ENCODE results near the gene HPGD. TPM values are rescaled to one million over a fixed set of nuclear protein-coding genes. Genes with fewer than 3 reads are reported as not detected.

The HPGD gene
- total and polyA plus RNA-seq, 2 of the 8 experiments (the other 6 are each of a cell fraction or from before 2014, with no cell fraction given), result 1.1 to 1.3 TPM

DNA sequence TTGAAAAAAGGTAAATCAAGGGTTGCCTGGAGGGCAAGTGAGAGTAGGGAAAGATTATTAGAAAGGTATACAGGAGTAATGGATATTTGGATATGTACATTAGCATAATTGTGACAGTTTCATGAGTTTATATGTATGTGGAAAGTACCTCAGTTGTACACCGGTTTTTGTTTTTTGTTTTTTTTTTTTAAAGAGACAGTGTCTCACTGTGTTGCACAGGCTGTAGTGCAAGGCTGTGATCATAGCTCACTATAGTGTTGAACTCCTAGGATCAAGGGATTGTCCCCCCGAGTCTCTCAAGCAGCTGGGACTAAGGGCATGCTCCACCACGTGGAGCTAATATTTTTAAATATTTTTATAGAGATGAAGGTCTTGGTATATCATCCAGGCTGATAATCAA, 15.3 kb upstream of the HPGD start:
- H3K23ac ChIP-seq (ENCODE audit: insufficient read length), result no peak overlapping the region
- H4K20me1 ChIP-seq (replicated peaks in 1 of 2; ENCODE audit: control insufficient read depth in 1 of 2, insufficient read depth in 2 of 2, low read length in 2 of 2), result no peaks in the 10 kb centered on the region
- no peak overlapping the region for H2BK5ac ChIP-seq (ENCODE audit: low read depth, low read length)
- no peak overlapping the region for H3K4me2 ChIP-seq (ENCODE audit: insufficient read depth in 1 of 2, low read depth in 2 of 2, low read length in 2 of 2)
- peaks cover 0 to 1% (median 0%) of the 10 kb centered on the region in 4 experiments; a peak in 1 of 7 replicates for H3K27me3 ChIP-seq (replicated peaks in 1 of 4; ENCODE audit: control insufficient read depth in 3 of 4, extremely low read depth in 1 of 4, insufficient read depth in 3 of 4, low read length in 3 of 4)
- 92% methylated on average over 3 of the region's 3 CpGs; no CpG with 5 or more reads in 1 of the 2 experiments for WGBS, 2 experiments (ENCODE audit: extremely low coverage in 1 of 2, insufficient coverage in 1 of 2, insufficient read length in 1 of 2, insufficient replicate concordance in 2 of 2, low coverage in 1 of 2, low lambda C conversion rate in 2 of 2, missing lambda C conversion rate in 1 of 2)
- no peak overlapping the region for H2BK20ac ChIP-seq (ENCODE audit: low read length)
- H2BK120ac ChIP-seq (replicated peaks; ENCODE audit: low read depth, low read length), result no peak overlapping the region
- no peak for DNase-seq (ENCODE audit: low read depth in 1 of 2, low spot score in 2 of 2)
- H4K8ac ChIP-seq (ENCODE audit: extremely low read depth, insufficient read depth, low read length), result no peak overlapping the region
- H3K4me3 ChIP-seq (ENCODE audit: extremely low read depth in 1 of 4, insufficient read depth in 2 of 4, low read depth in 3 of 4, low read length in 4 of 4), result no peak overlapping the region
- CTCF ChIA-PET (ENCODE audit: partially characterized antibody), result no interaction called here
- no peak overlapping the region for H3K27ac ChIP-seq (ENCODE audit: low read depth, low read length)
- H3K4me1 ChIP-seq (replicated peaks in 1 of 4; ENCODE audit: control insufficient read depth in 3 of 4, insufficient read depth in 4 of 4, low read length in 3 of 4), result no peaks in the 10 kb centered on the region
- no peak overlapping the region for H4K5ac ChIP-seq (ENCODE audit: insufficient read length, low read depth, low read length)
- no peaks in the 10 kb centered on the region for H3K36me3 ChIP-seq (ENCODE audit: control insufficient read depth in 2 of 4, insufficient read depth in 4 of 4, low read length in 3 of 4)
- H2AFZ ChIP-seq (ENCODE audit: low read length), result no peak overlapping the region
- H2BK15ac ChIP-seq (ENCODE audit: low read length), result no peak overlapping the region
- H3K79me2 ChIP-seq (ENCODE audit: control insufficient read depth in 1 of 2, insufficient read depth in 2 of 2, low read length in 2 of 2), result no peaks in the 10 kb centered on the region
- no peak overlapping the region for H3K9ac ChIP-seq (replicated peaks in 1 of 4; ENCODE audit: extremely low read depth in 1 of 4, low read depth in 3 of 4, low read length in 3 of 4)
- no peak overlapping the region for H3K14ac ChIP-seq (ENCODE audit: insufficient read length)
- no peak overlapping the region for H3K4ac ChIP-seq (replicated peaks; ENCODE audit: insufficient read length, low read depth, low read length)
- H3K79me1 ChIP-seq (ENCODE audit: low read depth, low read length), result no peaks in the 10 kb centered on the region
- POLR2A ChIA-PET (ENCODE audit: partially characterized antibody), result no interaction called here
- no peaks in the 10 kb centered on the region for H3K9me3 ChIP-seq (ENCODE audit: insufficient read depth in 2 of 2, low read depth in 1 of 2, low read length in 1 of 2)
- H2BK12ac ChIP-seq (ENCODE audit: low read depth, low read length), result no peak overlapping the region
- no peak overlapping the region for H2AK5ac ChIP-seq (ENCODE audit: low read depth, low read length)
- no peak overlapping the region for H3K18ac ChIP-seq (ENCODE audit: extremely low read depth, low read length)
- H3K23me2 ChIP-seq (ENCODE audit: low read depth, low read length), result no peaks in the 10 kb centered on the region
- no peak overlapping the region for H3K56ac ChIP-seq (replicated peaks; ENCODE audit: insufficient read length, low read depth, low read length)
- H4K91ac ChIP-seq (replicated peaks; ENCODE audit: insufficient read length, low read length), result no peak overlapping the region
- no peak for FAIRE-seq
- no peak for TF ChIP-seq EGR1 (IDR thresholded peaks at IDR 0.05; ENCODE audit: borderline replicate concordance, low read depth, low read length)
- TF ChIP-seq BACH1 (IDR thresholded peaks at IDR 0.05; ENCODE audit: low read length), result no peak
- no peak for TF ChIP-seq SUZ12 (IDR thresholded peaks at IDR 0.05; ENCODE audit: low read length)
- no peak for TF ChIP-seq RXRA (IDR thresholded peaks at IDR 0.05; ENCODE audit: insufficient read depth, low read depth, low read length)
- TF ChIP-seq RBBP5 (IDR thresholded peaks at IDR 0.05; ENCODE audit: borderline replicate concordance, low read depth, low read length), result no peak
- TF ChIP-seq CHD1 (IDR thresholded peaks at IDR 0.05; ENCODE audit: low read depth, low read length), result no peak
- TF ChIP-seq, protein P1, sequence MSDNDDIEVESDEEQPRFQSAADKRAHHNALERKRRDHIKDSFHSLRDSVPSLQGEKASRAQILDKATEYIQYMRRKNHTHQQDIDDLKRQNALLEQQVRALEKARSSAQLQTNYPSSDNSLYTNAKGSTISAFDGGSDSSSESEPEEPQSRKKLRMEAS (IDR thresholded peaks at IDR 0.05), result no peak
- TF ChIP-seq SP4 (IDR thresholded peaks at IDR 0.05; ENCODE audit: low read length), result no peak
- no peak for TF ChIP-seq RFX5 (IDR thresholded peaks at IDR 0.05; ENCODE audit: borderline replicate concordance, low read depth, low read length)
- TF ChIP-seq POU5F1 (IDR thresholded peaks at IDR 0.05; ENCODE audit: low read depth, low read length), result no peak
- TF ChIP-seq EP300 (IDR thresholded peaks at IDR 0.05; ENCODE audit: borderline replicate concordance in 1 of 2, low read depth in 2 of 2, low read length in 2 of 2), result no peak
- no peak for TF ChIP-seq SIX5 (IDR thresholded peaks at IDR 0.05; ENCODE audit: low read depth, low read length)
- TF ChIP-seq, protein P2, sequence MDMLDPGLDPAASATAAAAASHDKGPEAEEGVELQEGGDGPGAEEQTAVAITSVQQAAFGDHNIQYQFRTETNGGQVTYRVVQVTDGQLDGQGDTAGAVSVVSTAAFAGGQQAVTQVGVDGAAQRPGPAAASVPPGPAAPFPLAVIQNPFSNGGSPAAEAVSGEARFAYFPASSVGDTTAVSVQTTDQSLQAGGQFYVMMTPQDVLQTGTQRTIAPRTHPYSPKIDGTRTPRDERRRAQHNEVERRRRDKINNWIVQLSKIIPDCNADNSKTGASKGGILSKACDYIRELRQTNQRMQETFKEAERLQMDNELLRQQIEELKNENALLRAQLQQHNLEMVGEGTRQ (IDR thresholded peaks at IDR 0.05; ENCODE audit: low read length), result no peak
- no peak for TF ChIP-seq MAFK (IDR thresholded peaks at IDR 0.05; ENCODE audit: low read depth, low read length)
- TF ChIP-seq TEAD4 (IDR thresholded peaks at IDR 0.05; ENCODE audit: low read depth, low read length), result no peak
